Activated CD8-positive, alpha-beta memory T cell treated with anti-CD3 and anti-CD28 coated beads for 24 hours (primary cell): ENCODE results near the gene ALDH3B2.
"Not testable (repeated sequence)": the region's sequence is repeated elsewhere in the genome, so short reads cannot be mapped to it uniquely, and the experiment has no call there.

Experiments used
- DNase-seq: peaks from one replicate; pipeline ENCODE4 v3.0.0-alpha.2; 2020

Gene ALDH3B2

DNA sequence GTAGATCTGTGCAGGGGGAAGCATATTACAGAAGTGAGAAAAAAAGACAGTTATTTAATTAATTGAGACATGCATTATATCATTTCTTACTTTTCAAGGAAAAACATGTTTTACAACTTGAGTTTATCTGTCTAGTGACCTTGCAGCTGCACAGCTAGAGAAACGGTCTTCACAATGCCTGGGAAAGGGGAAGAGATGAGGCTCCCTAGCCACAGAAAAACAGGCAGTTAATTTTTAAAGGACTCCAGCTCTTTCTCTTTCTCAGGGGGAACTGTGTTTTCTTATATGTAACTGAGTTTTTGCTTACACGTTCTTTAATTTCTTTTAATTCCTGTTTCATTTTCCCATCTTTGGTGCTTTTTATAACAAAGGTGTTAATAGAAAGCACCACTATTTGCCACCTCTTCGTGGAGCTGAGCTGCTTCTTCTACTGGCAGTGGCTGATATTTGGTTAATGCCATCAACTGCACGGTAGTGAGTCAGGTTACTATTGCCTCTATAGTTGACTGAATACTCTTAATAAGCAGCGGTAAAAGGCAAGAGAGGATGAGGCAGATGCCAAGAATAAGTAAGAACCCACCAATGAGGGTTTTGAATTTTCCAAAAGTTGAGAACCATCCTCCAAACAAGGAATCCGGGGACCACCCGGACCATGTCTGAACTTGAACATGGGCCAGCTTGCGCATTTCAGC lies 11.4 kb upstream of the ALDH3B2 start:
- not testable (repeated sequence) for DNase-seq

GRCh38 chr11:67682126-67683034 lies 8.0 kb upstream of the ALDH3B2 start:
- DNase-seq: not testable (repeated sequence)

DNA sequence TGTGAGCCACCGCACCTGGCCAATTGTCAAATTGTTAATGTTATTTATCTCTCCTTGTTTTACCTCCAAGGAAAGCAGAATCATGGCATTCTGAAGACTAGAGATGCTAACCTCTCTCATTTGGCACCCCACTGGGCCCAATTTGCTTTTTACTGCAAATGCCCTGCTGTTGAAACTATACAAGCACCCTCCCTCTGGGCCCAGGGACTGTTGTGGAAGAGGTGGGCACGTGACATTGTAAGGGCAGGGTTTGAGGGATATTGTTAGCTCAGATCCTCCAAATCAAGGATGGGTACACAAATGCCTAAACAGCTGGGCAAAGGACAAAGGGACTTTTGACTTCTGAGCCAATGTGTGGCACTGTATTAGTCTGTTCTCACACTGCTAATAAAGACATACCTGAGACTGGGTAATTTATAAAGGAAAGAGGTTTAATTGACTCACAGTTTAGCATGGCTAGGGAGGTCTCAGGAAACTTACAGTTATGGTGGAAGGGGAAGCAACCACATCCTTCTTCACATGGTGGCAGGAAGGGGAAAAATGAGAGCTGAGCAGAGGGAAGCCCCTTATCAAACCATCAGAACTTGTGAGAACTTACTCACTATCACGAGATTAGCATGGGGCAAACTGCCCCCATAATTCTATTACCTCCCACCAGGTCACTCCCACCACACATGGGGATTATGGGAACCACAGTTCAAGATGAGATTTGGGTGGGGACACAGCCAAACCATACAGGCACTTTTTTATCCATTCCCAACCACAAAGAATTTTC lies 6.5 kb upstream of the ALDH3B2 start:
- no peak for DNase-seq

GRCh38 chr11:67675058-67675747 lies 780 bp upstream of the ALDH3B2 start:
- no peak for DNase-seq

GRCh38 chr11:67673902-67674301 lies 521 bp downstream of the ALDH3B2 start:
- no peak for DNase-seq

- DNase-seq: no peak
Observed at GRCh38 chr11:67673358-67673757, 1.1 kb downstream of the ALDH3B2 start.

DNA sequence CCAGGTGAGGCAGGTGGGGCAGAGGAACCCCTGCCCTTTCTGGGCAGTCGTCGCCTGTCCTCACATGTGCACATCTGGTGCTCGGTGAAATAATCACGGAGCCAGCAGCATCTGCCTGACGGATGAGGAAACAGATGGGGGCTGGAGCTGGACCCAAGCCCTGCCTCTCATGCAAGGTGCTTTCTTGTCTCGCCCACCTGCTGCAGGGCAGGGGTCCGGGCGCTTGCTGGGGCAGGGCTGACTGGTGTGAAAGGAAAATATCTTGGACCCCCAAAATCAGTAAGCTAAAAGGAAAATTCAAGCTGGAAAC lies 3.3 kb downstream of the ALDH3B2 start:
- DNase-seq: no peak

DNA sequence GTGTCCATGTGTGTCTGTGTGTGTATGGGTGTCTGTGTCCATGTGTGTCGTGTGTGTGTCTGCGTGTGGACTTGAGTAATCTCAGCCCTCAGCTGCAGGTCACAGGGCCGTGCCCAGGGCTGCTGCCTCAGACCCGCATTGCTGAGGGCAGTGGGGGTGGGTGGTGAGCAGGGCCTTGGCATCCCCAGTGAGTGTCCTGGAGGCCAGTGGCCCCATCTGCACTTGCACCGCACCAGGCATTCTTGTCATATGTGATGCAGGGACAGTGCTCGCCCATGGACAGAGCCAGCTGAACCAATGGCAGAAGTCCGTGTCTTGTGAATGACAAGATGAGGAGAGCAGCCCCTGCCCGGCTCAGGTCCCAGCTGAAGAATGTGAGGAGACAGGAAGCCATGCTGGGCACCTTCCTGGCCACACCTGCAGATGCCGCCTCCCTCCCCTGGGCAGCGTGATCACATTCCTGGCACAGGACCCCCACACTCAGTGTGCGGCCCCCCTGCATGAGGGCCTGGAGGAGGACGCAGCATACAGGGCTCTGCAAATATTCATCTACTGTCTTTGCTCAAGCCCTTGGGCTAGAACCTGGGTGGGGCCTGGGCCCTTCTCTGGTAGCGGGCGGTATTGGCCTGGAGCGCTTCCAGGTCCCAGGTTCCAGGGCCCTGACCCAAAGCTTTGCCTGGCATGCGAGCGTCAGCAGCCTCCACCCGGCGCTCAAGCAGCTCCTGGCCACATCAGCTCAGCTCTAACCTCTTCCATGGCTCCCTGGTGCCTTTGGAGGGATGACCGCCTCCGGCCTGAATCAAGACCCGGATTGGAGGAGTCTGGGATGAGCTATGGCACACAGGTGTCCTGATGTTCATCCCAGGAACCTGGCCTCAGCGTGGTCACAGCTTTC lies 3.9 kb downstream of the ALDH3B2 start:
- DNase-seq: no peak

DNA sequence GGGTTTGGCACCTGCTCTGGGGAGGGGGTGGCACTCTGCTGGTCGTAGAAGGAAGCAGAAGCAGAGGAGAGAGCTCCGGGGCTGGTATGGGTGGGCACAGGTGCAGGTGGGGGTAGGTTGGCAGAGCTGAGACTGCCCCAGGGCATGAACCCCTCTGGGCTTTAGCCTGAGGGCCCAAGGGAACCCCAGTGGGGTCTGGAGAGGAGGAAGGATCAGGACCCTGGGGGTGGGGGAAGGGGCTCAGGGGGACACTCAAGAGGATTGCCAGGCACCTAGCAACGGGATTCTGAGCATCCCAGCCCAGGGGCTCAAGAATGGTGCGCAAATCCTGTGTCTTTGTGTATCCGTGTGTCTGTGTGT lies 6.3 kb downstream of the ALDH3B2 start:
- peak; percentile 42 for DNase-seq

DNA sequence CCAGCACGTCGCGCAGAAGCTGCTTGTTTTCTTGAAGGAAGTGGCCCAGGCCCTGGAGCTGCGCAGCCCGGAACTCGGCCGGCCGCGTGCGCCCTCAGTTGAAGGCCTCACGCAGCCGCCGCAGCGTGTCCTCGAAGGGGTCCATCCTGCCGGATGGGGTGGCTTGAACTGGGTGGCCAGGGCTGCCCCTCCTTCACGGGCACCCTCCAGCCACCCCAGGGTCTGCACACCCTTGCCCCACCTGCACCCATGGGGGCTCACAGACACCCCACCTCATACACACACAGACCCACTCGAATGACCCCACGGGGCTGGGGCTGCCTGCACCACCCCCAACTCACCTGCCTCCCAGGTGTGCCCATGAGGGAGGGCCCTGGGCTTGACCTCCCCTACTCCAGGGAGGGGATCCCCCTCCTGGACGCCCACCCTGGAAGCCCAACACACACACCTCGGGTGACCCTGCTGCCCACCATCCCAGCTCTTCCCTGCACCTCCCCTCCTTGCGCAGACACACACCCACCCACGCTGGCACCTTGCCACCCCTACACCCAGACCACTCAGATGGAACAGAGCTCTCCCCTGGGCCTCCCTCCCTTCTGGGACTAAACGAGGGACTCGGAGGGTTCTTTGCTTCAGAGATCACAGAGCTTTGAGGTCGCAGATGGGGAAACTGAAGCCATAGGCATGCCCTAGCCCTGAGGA lies 6.8 kb downstream of the ALDH3B2 start:
- no peak for DNase-seq

GRCh38 chr11:67666676-67667489 lies 7.5 kb downstream of the ALDH3B2 start:
- peak; percentile 37 for DNase-seq

DNA sequence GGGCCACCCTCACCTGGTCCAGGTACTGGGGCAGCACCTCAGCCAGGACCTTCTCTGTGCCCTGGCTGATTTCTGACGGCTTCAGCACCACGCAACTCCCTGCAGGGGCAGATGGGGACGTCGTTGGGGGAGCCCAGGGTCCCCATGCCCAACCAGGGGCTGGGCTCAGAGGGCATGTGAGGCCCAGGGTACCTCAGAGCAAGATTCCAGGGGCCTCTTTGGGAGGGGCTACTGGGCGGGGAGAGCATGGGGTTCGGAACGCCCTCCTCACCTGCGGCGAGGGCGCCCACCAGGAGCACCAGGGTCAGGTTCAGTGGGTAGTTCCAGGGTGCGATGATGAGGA lies 8.1 kb downstream of the ALDH3B2 start:
- peak; percentile 35 for DNase-seq

GRCh38 chr11:67665541-67666302 lies 8.7 kb downstream of the ALDH3B2 start:
- peak; percentile 40 for DNase-seq

DNA sequence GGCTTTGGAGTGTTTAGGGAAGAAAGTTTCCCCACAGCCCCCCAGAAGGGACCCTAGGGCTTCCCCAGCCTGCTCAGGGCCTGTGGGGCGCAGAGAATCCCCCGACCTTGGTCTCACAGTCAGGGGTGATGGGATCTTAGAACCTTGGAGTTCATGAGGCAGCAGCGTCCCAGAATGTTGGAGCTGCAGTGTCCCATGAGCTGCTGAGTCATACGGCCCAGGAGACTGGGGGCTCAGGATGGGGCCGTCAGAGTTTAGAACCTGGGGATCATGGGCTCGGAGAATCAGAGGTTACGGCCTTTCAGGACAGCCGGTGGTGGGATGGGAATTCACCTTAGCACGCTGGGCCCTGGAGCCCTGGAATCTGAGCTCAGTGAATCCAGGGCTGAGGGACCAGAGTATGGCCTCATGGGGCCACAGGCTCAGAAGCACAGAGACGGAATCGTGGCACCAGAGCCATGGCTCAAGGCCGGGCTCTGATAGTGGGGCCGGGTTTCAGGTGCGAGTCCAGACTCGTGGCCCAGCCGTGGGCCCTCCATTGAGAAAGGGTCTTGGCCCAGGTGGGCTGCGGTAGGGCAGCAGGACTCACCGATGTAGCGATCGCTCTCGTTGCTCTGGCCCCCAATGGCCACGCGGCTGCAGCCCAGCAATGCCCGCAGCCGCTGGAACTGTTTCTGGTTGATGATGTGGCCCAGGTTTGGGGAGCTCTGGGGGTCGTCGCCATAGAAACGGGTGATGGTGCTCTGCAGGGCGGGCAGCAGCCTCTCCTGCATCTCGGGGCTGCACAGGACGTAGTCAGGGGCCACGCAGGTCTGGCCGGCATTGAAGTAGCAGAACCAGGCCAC lies 9.5 kb downstream of the ALDH3B2 start:
- no peak for DNase-seq

GRCh38 chr11:67664213-67664585 lies 10.2 kb downstream of the ALDH3B2 start:
- DNase-seq: peak; percentile 35

DNA sequence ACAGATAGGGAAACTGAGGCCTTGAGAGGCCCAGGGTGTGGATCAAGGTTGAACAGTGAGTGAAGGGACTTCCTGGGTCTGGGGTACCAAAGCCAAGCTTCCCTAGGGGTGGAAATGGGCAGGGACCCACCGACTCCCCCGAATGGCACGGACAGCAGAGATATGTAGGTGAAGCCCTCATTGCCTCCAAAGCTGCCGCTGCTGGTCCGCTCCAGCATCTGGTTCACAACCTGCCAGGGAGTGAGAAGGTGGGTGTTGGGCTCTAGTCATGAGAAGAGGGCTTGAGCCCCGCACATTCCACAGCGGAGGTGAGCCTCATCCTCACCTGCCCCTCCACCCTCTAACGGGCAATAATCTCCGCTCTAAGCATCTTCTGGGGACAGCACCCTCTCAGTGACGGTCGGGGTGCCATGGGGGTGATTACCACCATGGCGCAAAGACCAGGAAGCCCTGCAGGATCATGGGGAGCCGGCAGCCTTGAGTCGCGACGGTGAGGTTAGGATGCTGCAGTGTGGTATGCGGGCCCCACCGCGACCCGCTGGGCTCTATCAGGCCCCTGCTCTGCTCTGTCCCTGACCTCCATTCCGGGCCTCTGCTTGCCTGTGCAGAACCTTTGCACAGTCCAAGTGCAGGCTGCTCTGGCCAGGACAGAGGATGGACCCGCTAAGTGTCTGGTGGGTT lies 10.8 kb downstream of the ALDH3B2 start:
- DNase-seq: peak; percentile 37

DNA sequence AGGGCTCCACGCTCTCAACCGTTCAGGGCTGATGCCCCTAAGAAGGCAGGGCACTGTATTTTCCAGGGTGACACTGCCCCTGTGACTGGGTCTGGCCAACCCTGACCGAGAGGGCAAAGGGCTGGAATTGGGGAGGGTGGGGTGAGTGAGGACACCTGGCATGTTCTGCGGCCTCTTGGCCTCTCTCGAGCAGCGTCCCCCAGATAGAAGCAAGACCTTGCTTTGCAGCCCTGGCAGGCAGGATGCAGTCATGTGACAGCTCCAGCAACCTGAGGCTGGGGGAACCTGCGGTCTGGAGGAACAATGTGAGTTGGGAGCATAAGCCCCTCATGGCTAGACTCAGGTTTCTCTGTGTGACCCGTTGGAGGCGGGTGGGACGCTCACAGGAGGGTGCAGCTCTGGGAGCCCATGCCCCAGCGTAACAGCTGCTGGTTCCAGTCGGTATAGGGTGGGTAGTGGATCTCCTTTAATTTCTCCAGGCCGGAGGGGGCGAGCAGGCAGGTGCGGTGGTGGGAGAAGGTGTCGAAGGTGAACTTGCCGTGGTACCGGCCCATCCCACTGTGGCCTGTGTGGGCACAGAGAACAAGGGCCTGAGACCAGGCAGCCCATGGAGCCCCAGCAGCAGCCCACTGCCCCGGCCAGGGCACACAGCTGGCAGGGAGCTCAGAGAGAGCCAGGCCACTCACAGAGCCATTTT lies 11.4 kb downstream of the ALDH3B2 start:
- peak; percentile 35 for DNase-seq
